ENCODE data around the gene SLC3A2. TPM values are rescaled to one million over a fixed set of nuclear protein-coding genes. Genes with fewer than 3 reads are reported as not detected.
A peak's percentile ranks its signal among the peaks of the same experiment; 100 is the strongest.

Gene SLC3A2
- total RNA-seq (344 and 441 TPM in 2 replicates), polyA plus RNA-seq (91.2 and 132 TPM in 2 replicates), polyA minus RNA-seq (ENCODE audit: low replicate concordance) (118 and 198 TPM in 2 replicates)
- polyA plus RNA-seq (2012), result 76.2 and 115 TPM in 2 replicates

DNA sequence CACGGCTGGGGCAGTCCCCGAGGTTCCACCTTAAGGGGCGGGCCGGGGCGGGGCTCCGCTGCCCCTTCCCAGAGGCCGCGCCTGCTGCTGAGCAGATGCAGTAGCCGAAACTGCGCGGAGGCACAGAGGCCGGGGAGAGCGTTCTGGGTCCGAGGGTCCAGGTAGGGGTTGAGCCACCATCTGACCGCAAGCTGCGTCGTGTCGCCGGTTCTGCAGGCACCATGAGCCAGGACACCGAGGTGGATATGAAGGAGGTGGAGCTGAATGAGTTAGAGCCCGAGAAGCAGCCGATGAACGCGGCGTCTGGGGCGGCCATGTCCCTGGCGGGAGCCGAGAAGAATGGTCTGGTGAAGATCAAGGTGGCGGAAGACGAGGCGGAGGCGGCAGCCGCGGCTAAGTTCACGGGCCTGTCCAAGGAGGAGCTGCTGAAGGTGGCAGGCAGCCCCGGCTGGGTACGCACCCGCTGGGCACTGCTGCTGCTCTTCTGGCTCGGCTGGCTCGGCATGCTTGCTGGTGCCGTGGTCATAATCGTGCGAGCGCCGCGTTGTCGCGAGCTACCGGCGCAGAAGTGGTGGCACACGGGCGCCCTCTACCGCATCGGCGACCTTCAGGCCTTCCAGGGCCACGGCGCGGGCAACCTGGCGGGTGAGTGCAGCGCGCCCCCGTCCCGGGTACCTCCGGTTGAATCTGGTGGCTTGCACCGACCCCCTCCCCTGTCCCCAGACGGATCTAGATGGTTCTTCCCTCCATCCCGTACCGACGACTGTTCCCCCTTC, at the start of gene SLC3A2:
Gene SLC3A2 (plus strand): TSS at position 94 of the 776 bp plus-strand sequence. CDS start 128 bp downstream, at position 222.
- TF ChIP-seq, protein P1, sequence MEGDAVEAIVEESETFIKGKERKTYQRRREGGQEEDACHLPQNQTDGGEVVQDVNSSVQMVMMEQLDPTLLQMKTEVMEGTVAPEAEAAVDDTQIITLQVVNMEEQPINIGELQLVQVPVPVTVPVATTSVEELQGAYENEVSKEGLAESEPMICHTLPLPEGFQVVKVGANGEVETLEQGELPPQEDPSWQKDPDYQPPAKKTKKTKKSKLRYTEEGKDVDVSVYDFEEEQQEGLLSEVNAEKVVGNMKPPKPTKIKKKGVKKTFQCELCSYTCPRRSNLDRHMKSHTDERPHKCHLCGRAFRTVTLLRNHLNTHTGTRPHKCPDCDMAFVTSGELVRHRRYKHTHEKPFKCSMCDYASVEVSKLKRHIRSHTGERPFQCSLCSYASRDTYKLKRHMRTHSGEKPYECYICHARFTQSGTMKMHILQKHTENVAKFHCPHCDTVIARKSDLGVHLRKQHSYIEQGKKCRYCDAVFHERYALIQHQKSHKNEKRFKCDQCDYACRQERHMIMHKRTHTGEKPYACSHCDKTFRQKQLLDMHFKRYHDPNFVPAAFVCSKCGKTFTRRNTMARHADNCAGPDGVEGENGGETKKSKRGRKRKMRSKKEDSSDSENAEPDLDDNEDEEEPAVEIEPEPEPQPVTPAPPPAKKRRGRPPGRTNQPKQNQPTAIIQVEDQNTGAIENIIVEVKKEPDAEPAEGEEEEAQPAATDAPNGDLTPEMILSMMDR (conservative IDR thresholded peaks at IDR 0.05 in 1 of 2, IDR thresholded peaks at IDR 0.05 in 1 of 2; ENCODE audit: low read depth in 1 of 2, low read length in 2 of 2), result peak; percentile 35 to 36
- TF ChIP-seq EZH2 (IDR thresholded peaks at IDR 0.05; ENCODE audit: low read length, missing control alignments), result no peak
- peaks cover 27% of the 10 kb centered on the region for H3K36me3 ChIP-seq (ENCODE audit: control insufficient read depth, insufficient read depth, low read length)
- peak within 1 kb of the TSS; percentile 99 to 100 (median 99) for H3K4me3 ChIP-seq (replicated peaks in 1 of 4; ENCODE audit: control extremely low read depth in 1 of 4, insufficient read depth in 1 of 4, low read depth in 3 of 4, low read length in 4 of 4)
- H3K9ac ChIP-seq (ENCODE audit: insufficient read depth, low read length), result peak within 1 kb of the TSS; percentile 100
- no peaks in the 10 kb centered on the region for H3K27me3 ChIP-seq (ENCODE audit: control insufficient read depth, insufficient read depth, low read length)
- peaks cover 2% of the 10 kb centered on the region for H4K20me1 ChIP-seq (ENCODE audit: control insufficient read depth, extremely low read depth, insufficient read depth, low read length)
- H3K4me1 ChIP-seq (ENCODE audit: control insufficient read depth, extremely low read depth, insufficient read depth, low read length), result peaks cover 25% of the 10 kb centered on the region
- peak within 1 kb of the TSS; percentile 98 for H3K4me2 ChIP-seq (ENCODE audit: extremely low read depth, insufficient read depth, low read length)
- peak within 1 kb of the TSS; percentile 37 for H2AFZ ChIP-seq (ENCODE audit: low read length)
- DNase-seq (ENCODE audit: low read depth in 2 of 2), result peak; percentile 83 to 87
- H3K9me3 ChIP-seq (ENCODE audit: control insufficient read depth, insufficient read depth, low read depth, low read length), result no peaks in the 10 kb centered on the region
- H3K27ac ChIP-seq (ENCODE audit: insufficient read depth, low read length), result peak within 1 kb of the TSS; percentile 100
- peaks cover 48% of the 10 kb centered on the region for H3K79me2 ChIP-seq (ENCODE audit: control insufficient read depth, insufficient read depth, low read length)

DNA sequence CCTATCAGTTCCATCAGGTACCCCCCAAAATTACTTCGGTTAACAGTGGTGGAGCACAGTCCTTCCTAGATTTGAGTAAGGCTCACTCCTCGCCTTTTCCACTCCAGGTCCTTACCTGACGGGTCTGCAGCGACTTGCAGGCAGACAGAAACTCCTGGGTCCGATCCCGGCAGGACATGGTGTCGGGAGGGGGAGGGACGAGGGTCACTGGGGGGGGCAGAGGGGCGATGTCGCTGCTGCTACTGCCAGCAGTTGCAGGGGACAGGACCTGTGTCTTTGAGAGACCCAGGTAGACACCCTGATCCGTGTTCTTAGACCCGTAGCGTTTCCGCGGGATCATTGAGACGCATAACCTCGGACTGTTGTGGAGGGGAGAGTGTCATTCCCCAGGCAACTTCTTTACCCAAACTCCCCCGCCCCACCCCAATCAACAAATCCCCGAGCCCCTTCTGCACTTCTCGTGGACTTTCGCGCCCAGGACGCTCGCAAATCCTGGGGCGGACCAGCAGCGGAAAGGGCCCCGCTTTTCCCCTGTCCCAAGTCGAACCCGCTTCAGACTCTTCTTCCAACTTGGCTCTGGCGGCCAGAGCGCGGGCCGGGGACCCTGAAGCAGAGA, 49.7 kb upstream of the SLC3A2 start:
- peak overlapping the region; percentile 99 for H3K9ac ChIP-seq (ENCODE audit: insufficient read depth, low read length)
- H3K36me3 ChIP-seq (ENCODE audit: control insufficient read depth, insufficient read depth, low read length), result peaks cover 18% of the 10 kb centered on the region
- no peaks in the 10 kb centered on the region for H3K27me3 ChIP-seq (ENCODE audit: control insufficient read depth, insufficient read depth, low read length)
- H3K4me1 ChIP-seq (ENCODE audit: control insufficient read depth, extremely low read depth, insufficient read depth, low read length), result peaks cover 6% of the 10 kb centered on the region
- H3K4me3 ChIP-seq (replicated peaks in 1 of 4; ENCODE audit: control extremely low read depth in 1 of 4, insufficient read depth in 1 of 4, low read depth in 3 of 4, low read length in 4 of 4), result peak overlapping the region; percentile 79 to 98 (median 92)
- H3K9me3 ChIP-seq (ENCODE audit: control insufficient read depth, insufficient read depth, low read depth, low read length), result no peaks in the 10 kb centered on the region
- H2AFZ ChIP-seq (ENCODE audit: low read length), result no peak overlapping the region
- peaks cover 43% of the 10 kb centered on the region for H3K79me2 ChIP-seq (ENCODE audit: control insufficient read depth, insufficient read depth, low read length)
- peak overlapping the region; percentile 79 for H3K4me2 ChIP-seq (ENCODE audit: extremely low read depth, insufficient read depth, low read length)
- no peak for DNase-seq (ENCODE audit: low read depth in 2 of 2)
- peak overlapping the region; percentile 99 for H3K27ac ChIP-seq (ENCODE audit: insufficient read depth, low read length)
- H4K20me1 ChIP-seq (ENCODE audit: control insufficient read depth, extremely low read depth, insufficient read depth, low read length), result no peaks in the 10 kb centered on the region
- TF ChIP-seq, protein P1 (conservative IDR thresholded peaks at IDR 0.05 in 1 of 2, IDR thresholded peaks at IDR 0.05 in 1 of 2; ENCODE audit: low read depth in 1 of 2, low read length in 2 of 2), result no peak
- TF ChIP-seq EZH2 (IDR thresholded peaks at IDR 0.05; ENCODE audit: low read length, missing control alignments), result no peak

Data from fibroblast of lung (primary cell).